ENCODE data around the gene AFTPH.

Gene AFTPH

GRCh38 chr2:64492272-64492671 lies 31.9 kb upstream of the AFTPH start:
- ChIA-PET CTCF (interaction anchor here (2.2 to 10.4 kb wide), 2 partner anchors 7 to 163 kb away, joined by 5 to 315 read pairs; no protein-coding TSS in a partner anchor), POLR2A (no interaction called here)
- H3K4me3 ChIP-seq (ENCODE audit: low read depth, low read length) = no peak overlapping the region
- no peak for DNase-seq (ENCODE audit: low read depth, low spot score)
- TF ChIP-seq CTCF (IDR thresholded peaks at IDR 0.05; ENCODE audit: insufficient read depth, low read length, missing control alignments) = no peak

- ChIA-PET POLR2A (interaction anchor here (0.6 kb wide), 1 partner anchor 262 kb away, joined by 3 read pairs; no protein-coding TSS in a partner anchor), CTCF (interaction anchor here (1.0 to 1.4 kb wide), 3 partner anchors 8 to 162 kb away, joined by 3 to 6 read pairs (median 3); no protein-coding TSS in a partner anchor)
- TF ChIP-seq CTCF (IDR thresholded peaks at IDR 0.05; ENCODE audit: insufficient read depth, low read length, missing control alignments) = no peak
- no peak overlapping the region for H3K4me3 ChIP-seq (ENCODE audit: low read depth, low read length)
- DNase-seq (ENCODE audit: low read depth, low spot score) = no peak
Measured at GRCh38 chr2:64492821-64493220, 31.3 kb upstream of the AFTPH start.

GRCh38 chr2:64493788-64494187 lies 30.3 kb upstream of the AFTPH start:
- ChIA-PET CTCF (interaction anchor here (0.6 to 1.4 kb wide), 5 partner anchors 9 to 165 kb away, joined by 3 to 6 read pairs (median 3); no protein-coding TSS in a partner anchor), POLR2A (no interaction called here)
- DNase-seq (ENCODE audit: low read depth, low spot score) = no peak
- no peak for TF ChIP-seq CTCF (IDR thresholded peaks at IDR 0.05; ENCODE audit: insufficient read depth, low read length, missing control alignments)
- no peak overlapping the region for H3K4me3 ChIP-seq (ENCODE audit: low read depth, low read length)

GRCh38 chr2:64498438-64498837 lies 25.7 kb upstream of the AFTPH start:
- TF ChIP-seq CTCF (IDR thresholded peaks at IDR 0.05; ENCODE audit: insufficient read depth, low read length, missing control alignments) = no peak
- no peak overlapping the region for H3K4me3 ChIP-seq (ENCODE audit: low read depth, low read length)
- POLR2A ChIA-PET = no interaction called here
- CTCF ChIA-PET = interaction anchor here (1.6 to 4.6 kb wide), 3 partner anchors 10 to 168 kb away, joined by 6 to 31 read pairs (median 21); partner anchors contain the start of gene AFTPH
- DNase-seq (ENCODE audit: low read depth, low spot score) = no peak

- DNase-seq (ENCODE audit: low read depth, low spot score) = no peak
- H3K4me3 ChIP-seq (ENCODE audit: low read depth, low read length) = no peak overlapping the region
- ChIA-PET CTCF (interaction anchor here (3.1 to 4.6 kb wide), 2 partner anchors 12 to 170 kb away, joined by 21 to 31 read pairs; no protein-coding TSS in a partner anchor), POLR2A (interaction anchor here (0.6 kb wide), 1 partner anchor 18 kb away, joined by 3 read pairs; no protein-coding TSS in a partner anchor)
- no peak for TF ChIP-seq CTCF (IDR thresholded peaks at IDR 0.05; ENCODE audit: insufficient read depth, low read length, missing control alignments)
Measured at GRCh38 chr2:64500549-64500948, 23.6 kb upstream of the AFTPH start.

- POLR2A ChIA-PET = no interaction called here
Measured at GRCh38 chr2:64501946-64502345, 22.2 kb upstream of the AFTPH start.

More at GRCh38 chr2:64501946-64502345, 22.2 kb upstream of the AFTPH start:
- no peak for DNase-seq (ENCODE audit: low read depth, low spot score)
- H3K4me3 ChIP-seq (ENCODE audit: low read depth, low read length) = no peak overlapping the region
- no peak for TF ChIP-seq CTCF (IDR thresholded peaks at IDR 0.05; ENCODE audit: insufficient read depth, low read length, missing control alignments)
- CTCF ChIA-PET = interaction anchor here (0.8 to 5.1 kb wide), 4 partner anchors 13 to 172 kb away, joined by 3 to 47 read pairs (median 4); partner anchors contain the start of gene AFTPH

All from AG04449 (cell line).